ENCODE measurements around the gene GLIS1. TPM values are rescaled to one million over a fixed set of nuclear protein-coding genes. Genes with fewer than 3 reads are reported as not detected.

The GLIS1 gene
- total RNA-seq, 1 experiment from 2014 or later = 0.24 TPM

DNA sequence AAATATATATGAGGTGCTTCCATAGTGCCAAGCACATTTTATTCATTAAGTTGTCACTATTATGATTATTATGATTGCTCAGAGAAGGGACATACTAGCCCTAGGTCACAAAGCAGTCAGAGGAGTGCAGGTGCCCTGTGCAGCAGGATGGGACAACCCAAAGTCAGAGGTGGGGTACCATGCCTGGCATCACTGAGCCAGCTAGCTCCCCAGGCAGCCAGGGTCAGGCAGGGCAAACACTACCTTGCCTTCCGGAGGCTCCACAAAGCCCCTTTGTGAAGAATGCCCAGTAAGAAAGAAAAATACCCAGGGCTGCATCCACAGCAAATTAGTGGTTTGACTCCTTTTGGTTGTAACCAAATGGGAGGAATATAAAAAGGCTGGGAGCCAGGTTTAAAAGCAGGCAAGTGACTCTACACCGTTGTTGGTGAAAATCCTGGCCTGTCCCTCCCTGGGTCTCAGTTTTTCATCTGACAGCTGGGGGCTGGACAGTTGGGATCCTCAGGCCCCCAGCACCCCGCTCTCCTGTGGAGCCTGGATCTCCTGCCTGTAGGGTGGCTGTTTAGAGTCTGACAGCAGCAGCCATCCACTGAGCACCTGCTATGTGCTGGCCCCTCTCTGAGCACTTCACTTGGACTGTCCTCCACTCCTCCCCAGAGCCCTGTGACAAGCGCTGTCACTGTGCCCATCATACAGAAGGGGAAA is 98.8 kb downstream of the GLIS1 start (continued):
- TF ChIP-seq, protein P1, sequence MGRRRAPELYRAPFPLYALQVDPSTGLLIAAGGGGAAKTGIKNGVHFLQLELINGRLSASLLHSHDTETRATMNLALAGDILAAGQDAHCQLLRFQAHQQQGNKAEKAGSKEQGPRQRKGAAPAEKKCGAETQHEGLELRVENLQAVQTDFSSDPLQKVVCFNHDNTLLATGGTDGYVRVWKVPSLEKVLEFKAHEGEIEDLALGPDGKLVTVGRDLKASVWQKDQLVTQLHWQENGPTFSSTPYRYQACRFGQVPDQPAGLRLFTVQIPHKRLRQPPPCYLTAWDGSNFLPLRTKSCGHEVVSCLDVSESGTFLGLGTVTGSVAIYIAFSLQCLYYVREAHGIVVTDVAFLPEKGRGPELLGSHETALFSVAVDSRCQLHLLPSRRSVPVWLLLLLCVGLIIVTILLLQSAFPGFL (CRISPR knock-in tag; IDR thresholded peaks at IDR 0.05; ENCODE audit: borderline replicate concordance) = no peak
- TF ChIP-seq MXD4 (CRISPR knock-in tag; IDR thresholded peaks at IDR 0.05; ENCODE audit: borderline replicate concordance) (no peak), ZNF121 (CRISPR knock-in tag; IDR thresholded peaks at IDR 0.05) (no peak), ZNF416 (CRISPR knock-in tag; IDR thresholded peaks at IDR 0.05) (no peak), NR3C1 (CRISPR knock-in tag; conservative IDR thresholded peaks at IDR 0.05; ENCODE audit: low read depth) (no peak), FOXK1 (CRISPR knock-in tag; IDR thresholded peaks at IDR 0.05) (no peak), USF2 (CRISPR knock-in tag; IDR thresholded peaks at IDR 0.05) (no peak), ZNF396 (CRISPR knock-in tag; IDR thresholded peaks at IDR 0.05; ENCODE audit: borderline replicate concordance) (no peak), ZNF263 (CRISPR knock-in tag; IDR thresholded peaks at IDR 0.05; ENCODE audit: low read depth) (no peak)
- TF ChIP-seq, protein P2, sequence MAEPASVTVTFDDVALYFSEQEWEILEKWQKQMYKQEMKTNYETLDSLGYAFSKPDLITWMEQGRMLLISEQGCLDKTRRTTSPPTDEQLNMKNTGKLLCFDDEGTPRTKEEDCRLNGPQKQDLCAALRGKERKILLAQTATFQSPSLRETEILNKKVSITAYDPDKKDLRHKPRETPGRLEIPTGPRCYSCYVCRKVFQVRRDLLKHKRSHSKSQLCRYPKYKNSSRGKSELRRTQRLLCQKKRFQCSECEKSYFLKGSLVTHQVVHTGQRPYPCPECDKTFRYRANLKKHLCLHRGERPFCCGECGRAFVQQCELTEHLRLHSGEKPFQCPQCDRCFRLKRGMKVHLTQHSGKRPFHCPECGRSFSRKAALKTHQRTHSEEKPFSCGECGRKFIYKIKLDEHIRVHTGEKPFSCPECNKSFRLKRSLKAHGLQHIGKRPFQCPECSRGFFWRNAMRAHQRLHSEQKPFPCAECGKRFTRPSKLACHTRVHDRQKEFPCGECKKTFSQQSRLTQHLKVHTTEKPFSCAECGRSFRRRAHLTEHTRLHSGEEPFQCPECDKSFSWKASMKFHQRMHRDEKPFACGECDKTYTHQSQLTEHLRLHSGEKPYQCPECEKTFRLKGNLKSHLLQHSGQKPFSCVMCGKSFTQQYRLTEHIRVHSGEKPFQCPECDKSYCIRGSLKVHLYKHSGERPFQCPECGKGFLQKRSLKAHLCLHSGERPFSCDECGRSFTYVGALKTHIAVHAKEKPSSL (CRISPR knock-in tag; conservative IDR thresholded peaks at IDR 0.05) = no peak
- TF ChIP-seq, protein P3, sequence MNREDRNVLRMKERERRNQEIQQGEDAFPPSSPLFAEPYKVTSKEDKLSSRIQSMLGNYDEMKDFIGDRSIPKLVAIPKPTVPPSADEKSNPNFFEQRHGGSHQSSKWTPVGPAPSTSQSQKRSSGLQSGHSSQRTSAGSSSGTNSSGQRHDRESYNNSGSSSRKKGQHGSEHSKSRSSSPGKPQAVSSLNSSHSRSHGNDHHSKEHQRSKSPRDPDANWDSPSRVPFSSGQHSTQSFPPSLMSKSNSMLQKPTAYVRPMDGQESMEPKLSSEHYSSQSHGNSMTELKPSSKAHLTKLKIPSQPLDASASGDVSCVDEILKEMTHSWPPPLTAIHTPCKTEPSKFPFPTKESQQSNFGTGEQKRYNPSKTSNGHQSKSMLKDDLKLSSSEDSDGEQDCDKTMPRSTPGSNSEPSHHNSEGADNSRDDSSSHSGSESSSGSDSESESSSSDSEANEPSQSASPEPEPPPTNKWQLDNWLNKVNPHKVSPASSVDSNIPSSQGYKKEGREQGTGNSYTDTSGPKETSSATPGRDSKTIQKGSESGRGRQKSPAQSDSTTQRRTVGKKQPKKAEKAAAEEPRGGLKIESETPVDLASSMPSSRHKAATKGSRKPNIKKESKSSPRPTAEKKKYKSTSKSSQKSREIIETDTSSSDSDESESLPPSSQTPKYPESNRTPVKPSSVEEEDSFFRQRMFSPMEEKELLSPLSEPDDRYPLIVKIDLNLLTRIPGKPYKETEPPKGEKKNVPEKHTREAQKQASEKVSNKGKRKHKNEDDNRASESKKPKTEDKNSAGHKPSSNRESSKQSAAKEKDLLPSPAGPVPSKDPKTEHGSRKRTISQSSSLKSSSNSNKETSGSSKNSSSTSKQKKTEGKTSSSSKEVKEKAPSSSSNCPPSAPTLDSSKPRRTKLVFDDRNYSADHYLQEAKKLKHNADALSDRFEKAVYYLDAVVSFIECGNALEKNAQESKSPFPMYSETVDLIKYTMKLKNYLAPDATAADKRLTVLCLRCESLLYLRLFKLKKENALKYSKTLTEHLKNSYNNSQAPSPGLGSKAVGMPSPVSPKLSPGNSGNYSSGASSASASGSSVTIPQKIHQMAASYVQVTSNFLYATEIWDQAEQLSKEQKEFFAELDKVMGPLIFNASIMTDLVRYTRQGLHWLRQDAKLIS (CRISPR knock-in tag; IDR thresholded peaks at IDR 0.05; ENCODE audit: borderline replicate concordance) = no peak

DNA sequence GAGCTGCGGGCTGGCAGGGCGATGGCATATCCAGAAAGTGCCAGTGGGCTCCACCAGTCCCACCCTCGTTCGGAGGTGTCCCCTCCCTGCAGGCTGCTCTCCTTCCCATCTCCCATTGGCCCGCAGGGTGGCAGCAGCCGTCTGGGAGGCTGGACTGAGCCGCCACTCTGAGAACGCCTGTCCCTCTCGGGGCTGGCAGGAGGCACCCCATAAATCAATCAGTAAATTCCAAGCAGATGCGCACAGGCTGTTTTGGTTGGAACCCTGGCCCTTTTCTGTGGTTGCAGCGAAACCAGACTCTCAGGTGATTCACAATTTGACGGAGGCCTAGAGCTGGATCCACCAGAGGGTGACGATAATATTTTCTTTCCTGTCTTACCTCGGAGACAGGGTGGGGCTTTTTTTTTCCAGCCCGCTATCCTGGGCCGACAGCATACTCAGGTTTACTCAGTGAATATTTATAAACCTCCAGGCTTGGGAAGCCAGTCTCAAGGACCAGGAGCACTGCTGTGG is 99.7 kb downstream of the GLIS1 start:
- ChIA-PET CTCF (no interaction called here), POLR2A (no interaction called here)
- no peaks in the 10 kb centered on the region for H3K36me3 Mint-ChIP-seq
- DNase-seq (ENCODE audit: low spot score) (peak; percentile 26), ATAC-seq (peak; percentile 36; the same call in 1 of the 2 replicates)
- no peaks in the 10 kb centered on the region; the same call in 1 of the 2 replicates for H3K27me3 Mint-ChIP-seq (ENCODE audit: low read depth)
- no peaks in the 10 kb centered on the region for H3K9me3 Mint-ChIP-seq
- TF ChIP-seq CBFB (CRISPR knock-in tag; IDR thresholded peaks at IDR 0.05; ENCODE audit: low read depth) (no peak), ZNF263 (CRISPR knock-in tag; IDR thresholded peaks at IDR 0.05; ENCODE audit: low read depth) (no peak)
- no peak overlapping the region for H3K27ac Mint-ChIP-seq
- no peak overlapping the region for H3K4me3 Mint-ChIP-seq
- 0 out of 2 replicates have a peak, but pooled peaks cover 8% of the 10 kb centered on the region for H3K4me1 Mint-ChIP-seq

GRCh38 chr1:53638360-53639035 is 100.5 kb downstream of the GLIS1 start:
- 0 out of 2 replicates have a peak, but pooled peaks cover 8% of the 10 kb centered on the region for H3K4me1 Mint-ChIP-seq
- no peak overlapping the region for H3K27ac Mint-ChIP-seq
- H3K27me3 Mint-ChIP-seq (ENCODE audit: low read depth) = no peaks in the 10 kb centered on the region; the same call in 1 of the 2 replicates
- ATAC-seq (no peak), DNase-seq (ENCODE audit: low spot score) (peak; percentile 1)
- ChIA-PET POLR2A (no interaction called here), CTCF (interaction anchor here (2.3 kb wide), 1 partner anchor 43 kb away, joined by 8 read pairs; no protein-coding TSS in a partner anchor)
- no peaks in the 10 kb centered on the region for H3K36me3 Mint-ChIP-seq
- no peak overlapping the region for H3K4me3 Mint-ChIP-seq
- H3K9me3 Mint-ChIP-seq = no peaks in the 10 kb centered on the region
- TF ChIP-seq NFATC4 (CRISPR knock-in tag; IDR thresholded peaks at IDR 0.05) (no peak), MLX (CRISPR knock-in tag; IDR thresholded peaks at IDR 0.05) (no peak), NFE2L1 (CRISPR knock-in tag; IDR thresholded peaks at IDR 0.05) (no peak), JAZF1 (CRISPR knock-in tag; IDR thresholded peaks at IDR 0.05) (no peak)
- TF ChIP-seq, protein P4, sequence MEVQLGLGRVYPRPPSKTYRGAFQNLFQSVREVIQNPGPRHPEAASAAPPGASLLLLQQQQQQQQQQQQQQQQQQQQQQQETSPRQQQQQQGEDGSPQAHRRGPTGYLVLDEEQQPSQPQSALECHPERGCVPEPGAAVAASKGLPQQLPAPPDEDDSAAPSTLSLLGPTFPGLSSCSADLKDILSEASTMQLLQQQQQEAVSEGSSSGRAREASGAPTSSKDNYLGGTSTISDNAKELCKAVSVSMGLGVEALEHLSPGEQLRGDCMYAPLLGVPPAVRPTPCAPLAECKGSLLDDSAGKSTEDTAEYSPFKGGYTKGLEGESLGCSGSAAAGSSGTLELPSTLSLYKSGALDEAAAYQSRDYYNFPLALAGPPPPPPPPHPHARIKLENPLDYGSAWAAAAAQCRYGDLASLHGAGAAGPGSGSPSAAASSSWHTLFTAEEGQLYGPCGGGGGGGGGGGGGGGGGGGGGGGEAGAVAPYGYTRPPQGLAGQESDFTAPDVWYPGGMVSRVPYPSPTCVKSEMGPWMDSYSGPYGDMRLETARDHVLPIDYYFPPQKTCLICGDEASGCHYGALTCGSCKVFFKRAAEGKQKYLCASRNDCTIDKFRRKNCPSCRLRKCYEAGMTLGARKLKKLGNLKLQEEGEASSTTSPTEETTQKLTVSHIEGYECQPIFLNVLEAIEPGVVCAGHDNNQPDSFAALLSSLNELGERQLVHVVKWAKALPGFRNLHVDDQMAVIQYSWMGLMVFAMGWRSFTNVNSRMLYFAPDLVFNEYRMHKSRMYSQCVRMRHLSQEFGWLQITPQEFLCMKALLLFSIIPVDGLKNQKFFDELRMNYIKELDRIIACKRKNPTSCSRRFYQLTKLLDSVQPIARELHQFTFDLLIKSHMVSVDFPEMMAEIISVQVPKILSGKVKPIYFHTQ (CRISPR knock-in tag; IDR thresholded peaks at IDR 0.05) = no peak
